DMS153 treated with DMSO at 0.1 percent for 48 hours (cell line): ENCODE results near the gene PYCR2.
A peak's percentile ranks its signal among the peaks of the same experiment; 100 is the strongest.
"Not testable (repeated sequence)": the region's sequence is repeated elsewhere in the genome, so short reads cannot be mapped to it uniquely, and the experiment has no call there.

ENCODE experiments used
- DNase-seq: peaks from one replicate; lab custom pipeline; 2025; ENCODE audit not compliant: unreplicated experiment; lab: John Stamatoyannopoulos, UW

Gene PYCR2

DNA sequence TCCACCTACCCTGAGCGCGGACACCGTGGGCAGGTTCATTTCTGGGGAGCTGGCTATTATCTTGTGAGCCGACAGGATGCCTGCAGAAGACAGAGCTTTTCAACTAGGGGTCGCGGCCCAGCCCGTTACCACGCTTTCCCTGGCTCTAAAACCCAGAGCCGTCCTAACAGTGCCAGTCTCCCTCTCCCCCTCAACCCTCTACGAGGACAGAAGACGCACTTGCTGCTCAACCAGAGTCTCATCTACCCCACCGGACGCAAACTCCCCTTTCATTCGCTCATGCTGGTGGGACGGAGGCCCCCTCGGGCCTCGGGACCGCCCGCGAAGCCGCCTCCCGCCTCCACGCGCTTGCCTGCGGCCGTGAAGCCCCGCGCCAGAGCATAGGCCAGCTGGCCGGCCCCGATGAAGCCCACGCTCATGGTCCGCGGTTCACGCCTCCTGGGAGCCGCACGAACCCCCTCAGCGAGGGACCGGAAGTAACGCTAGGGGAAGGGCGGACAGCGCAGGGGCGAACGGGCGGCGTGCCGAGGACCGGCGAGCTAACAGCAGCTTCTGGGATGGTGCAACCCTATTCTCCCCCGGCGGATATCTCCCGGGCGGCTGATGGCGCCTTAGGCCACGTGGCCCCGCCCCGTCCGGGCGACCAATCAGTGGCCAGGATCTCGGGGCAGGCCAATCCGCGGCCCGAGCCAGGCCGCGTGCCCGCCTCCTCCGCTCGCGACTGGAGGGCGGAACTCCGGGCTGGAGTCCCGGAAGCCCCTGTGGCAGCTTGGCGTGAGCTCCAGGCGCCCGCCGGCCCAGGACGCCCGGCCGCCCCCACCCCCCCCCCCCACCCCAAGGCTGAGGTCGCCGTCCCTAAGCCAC is at the start of gene PYCR2:
PYCR2 (minus strand) TSS at position 559 of the 864 bp plus-strand sequence; CDS start at position 419, 140 bp downstream.
- peak; percentile 99 for DNase-seq

- DNase-seq: peak; percentile 57
Observed at GRCh38 chr1:225973158-225973557, 49.1 kb upstream of the PYCR2 start.

- no peak for DNase-seq
Observed at GRCh38 chr1:225972344-225973152, 48.5 kb upstream of the PYCR2 start.

DNA sequence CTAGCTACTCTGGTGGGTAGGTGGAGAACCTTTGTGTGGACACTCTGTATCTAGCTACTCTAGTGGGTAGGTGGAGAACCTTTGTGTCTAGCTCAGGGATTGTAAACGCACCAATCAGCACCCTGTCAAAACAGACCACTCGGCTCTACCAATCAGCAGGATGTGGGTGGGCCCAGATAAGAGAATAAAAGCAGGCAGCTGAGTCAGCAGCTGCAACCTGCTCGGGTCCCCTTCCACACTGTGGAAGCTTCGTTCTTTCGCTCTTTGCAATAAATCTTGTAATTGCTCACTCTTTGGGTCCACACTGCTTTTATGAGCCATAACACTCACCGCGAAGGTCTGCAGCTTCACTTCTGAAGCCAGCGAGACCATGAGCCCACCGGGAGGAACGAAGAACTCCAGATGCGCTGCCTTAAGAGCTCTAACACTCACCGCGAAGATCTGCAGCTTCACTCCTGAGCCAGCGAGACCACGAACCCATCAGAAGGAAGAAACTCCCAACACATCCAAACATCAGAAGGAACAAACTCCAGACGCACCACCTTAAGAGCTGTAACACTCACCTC is 46.6 kb upstream of the PYCR2 start:
- DNase-seq: not testable (repeated sequence)

DNA sequence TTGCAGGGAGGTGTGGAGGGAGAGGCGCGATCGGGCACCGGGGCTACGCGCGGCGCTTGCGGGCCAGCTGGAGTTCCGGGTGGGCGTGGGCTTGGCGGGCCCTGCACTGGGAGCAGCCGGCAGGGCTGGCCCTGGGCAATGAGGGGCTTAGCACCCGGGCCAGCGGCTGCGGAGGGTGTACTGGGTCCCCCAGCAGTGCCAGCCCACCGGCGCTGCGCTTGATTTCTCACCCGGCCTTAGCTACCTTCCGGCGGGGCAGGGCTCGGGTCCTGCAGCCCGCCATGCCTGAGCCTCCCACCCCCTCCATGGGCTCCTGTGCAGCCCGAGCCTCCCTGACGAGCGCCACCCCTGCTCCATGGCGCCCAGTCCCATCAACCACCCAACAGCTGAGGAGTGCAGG is 45.7 kb upstream of the PYCR2 start:
- DNase-seq: not testable (repeated sequence)

- DNase-seq: no peak
Observed at GRCh38 chr1:225965231-225965630, 41.2 kb upstream of the PYCR2 start.

- no peak for DNase-seq
Observed at GRCh38 chr1:225963735-225964530, 39.9 kb upstream of the PYCR2 start.

GRCh38 chr1:225962440-225962975 is 38.5 kb upstream of the PYCR2 start:
- no peak for DNase-seq

- no peak for DNase-seq
Observed at GRCh38 chr1:225961659-225962439, 37.8 kb upstream of the PYCR2 start.

- no peak for DNase-seq
Observed at GRCh38 chr1:225958041-225958440, 34.0 kb upstream of the PYCR2 start.

- DNase-seq: no peak
Observed at GRCh38 chr1:225954753-225955152, 30.7 kb upstream of the PYCR2 start.

GRCh38 chr1:225953315-225953714 is 29.3 kb upstream of the PYCR2 start:
- no peak for DNase-seq

DNA sequence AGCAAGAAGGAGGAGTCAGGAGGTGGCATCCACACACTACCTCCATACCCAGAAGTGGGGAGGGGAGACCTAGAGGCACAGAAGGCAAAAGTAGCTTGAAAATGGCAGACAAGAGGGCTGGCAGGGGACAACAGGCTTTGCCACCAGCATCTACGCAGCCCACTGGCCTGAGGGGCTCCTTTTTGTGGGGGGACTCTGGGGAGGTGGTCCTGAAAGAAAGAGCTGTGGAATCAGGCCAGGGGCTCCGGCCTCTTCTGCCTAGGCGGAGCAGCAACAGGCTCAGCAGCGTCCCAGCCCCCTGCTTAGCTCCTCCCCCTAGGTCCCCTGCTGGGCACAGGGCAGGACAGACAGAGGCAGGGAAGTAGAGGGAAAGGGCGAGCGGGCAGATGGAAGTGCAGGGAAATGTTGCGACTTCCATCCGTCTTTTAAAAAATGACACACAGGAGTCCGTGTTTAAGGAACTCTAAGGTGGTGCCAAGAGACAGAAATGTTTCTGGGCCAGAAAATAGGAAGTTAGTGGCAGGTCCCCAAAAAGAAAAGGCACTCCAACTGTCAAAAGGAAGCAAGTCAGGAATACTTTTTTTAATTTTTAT is 27.0 kb upstream of the PYCR2 start:
- DNase-seq: no peak

GRCh38 chr1:225949041-225949440 is 25.0 kb upstream of the PYCR2 start:
- no peak for DNase-seq

GRCh38 chr1:225946803-225947202 is 22.8 kb upstream of the PYCR2 start:
- DNase-seq: no peak

DNA sequence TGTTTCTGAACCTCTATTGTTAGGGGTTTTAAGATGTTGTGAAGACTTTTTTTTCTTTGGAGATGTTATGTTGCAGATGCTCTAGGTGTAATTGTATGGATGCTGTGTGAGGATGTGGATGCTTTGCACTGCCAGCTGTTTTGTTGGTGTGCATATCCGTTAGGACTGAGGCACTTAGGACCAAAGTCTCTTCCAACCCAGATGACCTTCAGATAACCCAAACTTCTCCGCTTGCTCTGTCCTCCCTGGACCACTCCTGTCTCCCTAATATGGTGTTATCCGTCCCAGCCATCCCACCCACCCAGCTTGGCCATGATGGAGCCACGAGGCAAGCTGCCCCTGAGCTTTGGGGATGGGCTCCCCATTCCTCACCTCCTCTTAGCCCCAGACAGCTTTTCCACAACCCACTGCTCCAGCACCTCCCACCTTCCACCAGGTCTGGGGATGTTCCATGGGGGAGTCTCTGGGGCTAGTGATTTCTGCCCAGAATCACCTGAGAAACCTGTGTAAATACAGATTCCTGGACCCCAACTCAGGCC is 22.1 kb upstream of the PYCR2 start:
- no peak for DNase-seq

- no peak for DNase-seq
Observed at GRCh38 chr1:225945564-225945963, 21.5 kb upstream of the PYCR2 start.

DNA sequence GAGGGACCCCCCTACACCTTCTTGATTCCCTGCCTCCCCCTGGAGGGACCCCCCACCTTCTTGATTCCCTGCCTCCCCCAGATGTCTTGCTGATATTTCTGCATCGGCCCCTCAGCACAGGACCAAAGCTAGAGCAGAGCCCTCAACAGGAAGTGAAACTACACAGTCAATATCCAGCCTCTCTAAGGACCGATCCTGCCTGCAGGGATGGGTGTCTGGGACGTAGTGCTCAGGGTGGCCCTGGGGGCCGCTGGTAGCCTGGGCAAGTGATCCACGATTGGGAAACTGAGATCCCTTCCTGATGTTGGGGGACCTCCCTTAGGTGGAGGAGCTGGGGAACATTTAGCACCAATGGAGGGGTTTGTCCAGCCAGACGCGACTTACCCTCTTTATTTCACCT is 20.9 kb upstream of the PYCR2 start:
- no peak for DNase-seq

- DNase-seq: no peak
Observed at GRCh38 chr1:225944387-225944786, 20.3 kb upstream of the PYCR2 start.
